Measurements from ENCODE around the gene NBPF20.
"Not testable (repeated sequence)": the region's sequence is repeated elsewhere in the genome, so short reads cannot be mapped to it uniquely, and the experiment has no call there.

The NBPF20 gene, protein sequence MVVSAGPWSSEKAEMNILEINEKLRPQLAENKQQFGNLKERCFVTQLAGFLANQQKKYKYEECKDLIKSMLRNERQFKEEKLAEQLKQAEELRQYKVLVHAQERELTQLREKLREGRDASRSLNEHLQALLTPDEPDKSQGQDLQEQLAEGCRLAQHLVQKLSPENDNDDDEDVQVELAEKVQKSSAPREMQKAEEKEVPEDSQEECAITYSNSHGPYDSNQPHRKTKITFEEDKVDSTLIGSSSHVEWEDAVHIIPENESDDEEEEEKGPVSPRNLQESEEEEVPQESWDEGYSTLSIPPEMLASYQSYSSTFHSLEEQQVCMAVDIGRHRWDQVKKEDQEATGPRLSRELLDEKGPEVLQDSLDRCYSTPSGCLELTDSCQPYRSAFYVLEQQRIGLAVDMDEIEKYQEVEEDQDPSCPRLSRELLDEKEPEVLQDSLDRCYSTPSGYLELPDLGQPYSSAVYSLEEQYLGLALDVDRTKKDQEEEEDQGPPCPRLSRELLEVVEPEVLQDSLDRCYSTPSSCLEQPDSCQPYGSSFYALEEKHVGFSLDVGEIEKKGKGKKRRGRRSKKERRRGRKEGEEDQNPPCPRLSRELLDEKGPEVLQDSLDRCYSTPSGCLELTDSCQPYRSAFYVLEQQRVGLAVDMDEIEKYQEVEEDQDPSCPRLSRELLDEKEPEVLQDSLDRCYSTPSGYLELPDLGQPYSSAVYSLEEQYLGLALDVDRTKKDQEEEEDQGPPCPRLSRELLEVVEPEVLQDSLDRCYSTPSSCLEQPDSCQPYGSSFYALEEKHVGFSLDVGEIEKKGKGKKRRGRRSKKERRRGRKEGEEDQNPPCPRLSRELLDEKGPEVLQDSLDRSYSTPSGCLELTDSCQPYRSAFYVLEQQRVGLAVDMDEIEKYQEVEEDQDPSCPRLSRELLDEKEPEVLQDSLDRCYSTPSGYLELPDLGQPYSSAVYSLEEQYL (N-terminal part only)

DNA sequence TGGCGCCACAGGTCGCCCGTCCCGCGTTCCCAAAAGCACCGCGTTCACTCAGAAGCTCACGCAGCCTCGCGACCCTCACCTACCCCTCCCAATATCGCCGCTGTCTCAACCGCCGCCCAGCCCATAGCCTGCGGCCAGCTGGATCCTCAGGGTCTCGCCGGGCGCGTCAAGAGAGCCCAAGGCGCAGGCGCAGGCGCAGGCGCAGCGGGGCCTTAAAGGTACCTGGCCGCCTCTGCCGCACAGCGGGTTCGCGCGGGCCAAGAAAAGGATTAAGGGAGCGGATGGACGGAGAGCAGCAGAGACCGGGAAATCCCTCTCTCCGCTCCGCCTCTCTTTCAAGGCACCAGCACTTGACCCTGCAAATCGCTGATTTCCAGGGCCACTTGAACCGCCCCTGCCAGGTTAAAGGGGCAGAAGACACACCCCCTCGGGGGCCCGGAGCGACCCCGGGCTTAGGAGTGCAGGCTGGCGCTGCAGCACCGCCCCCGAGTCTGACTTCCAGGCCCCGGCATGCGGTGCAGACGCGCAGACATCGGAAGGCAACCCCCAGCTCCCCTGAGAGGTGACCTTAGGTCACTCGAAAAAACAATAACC lies at the start of gene NBPF20:
NBPF20 (minus strand) TSS at position 168 of the 594 bp plus-strand sequence. CDS start 20,331 bp downstream, outside the sequence.
- TF ChIP-seq POLR2A (IDR thresholded peaks at IDR 0.05; ENCODE audit: low read length) (no peak), GATA1 (IDR thresholded peaks at IDR 0.05; ENCODE audit: low read depth, low read length) (no peak)
- peak; percentile 71 to 79 for DNase-seq

DNA sequence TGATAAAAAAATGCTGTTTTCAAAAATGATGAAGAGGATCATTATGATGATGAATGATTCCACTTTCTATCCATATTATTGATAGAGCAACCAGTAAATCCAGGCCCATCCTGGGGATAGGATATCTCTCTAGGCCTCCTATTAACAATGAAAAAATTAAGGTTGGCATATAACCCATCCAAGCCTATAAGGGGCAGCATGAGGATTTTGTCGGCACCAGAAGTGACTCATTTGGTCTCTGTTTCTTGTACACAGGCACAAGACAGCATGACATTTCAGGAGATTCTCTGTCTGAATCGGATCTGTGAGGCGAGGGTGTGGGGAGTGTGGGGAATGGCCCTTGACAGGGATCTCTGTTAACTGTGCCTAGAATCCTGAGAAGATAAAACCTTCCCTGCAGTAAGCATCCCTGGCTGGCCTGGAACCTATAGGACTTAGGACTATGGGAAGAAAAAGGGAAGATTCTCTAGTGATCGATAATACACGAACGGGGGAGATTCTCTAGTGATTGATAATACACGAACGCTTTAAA lies 49.5 kb upstream of the NBPF20 start:
- not testable (repeated sequence) for DNase-seq

DNA sequence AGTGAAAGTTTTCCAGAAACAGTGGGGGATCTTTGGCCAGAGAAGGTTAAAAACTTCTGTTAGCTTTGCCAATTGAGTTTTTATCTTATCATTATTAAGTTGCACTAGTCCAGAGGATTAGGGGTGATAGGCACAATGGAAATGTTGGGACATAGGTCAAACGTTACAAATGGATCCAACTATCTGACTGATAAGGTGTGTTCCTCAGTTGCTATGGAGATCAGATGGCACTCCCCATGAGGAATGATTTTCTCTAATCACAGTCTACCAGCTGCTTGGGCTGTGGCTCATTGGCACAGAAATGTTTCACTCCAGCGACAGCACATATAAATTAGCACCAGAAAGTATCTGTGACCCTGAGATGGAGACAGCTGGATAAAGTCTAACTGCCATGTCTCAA lies 47.3 kb upstream of the NBPF20 start:
- DNase-seq, result peak; percentile 46 to 77

DNA sequence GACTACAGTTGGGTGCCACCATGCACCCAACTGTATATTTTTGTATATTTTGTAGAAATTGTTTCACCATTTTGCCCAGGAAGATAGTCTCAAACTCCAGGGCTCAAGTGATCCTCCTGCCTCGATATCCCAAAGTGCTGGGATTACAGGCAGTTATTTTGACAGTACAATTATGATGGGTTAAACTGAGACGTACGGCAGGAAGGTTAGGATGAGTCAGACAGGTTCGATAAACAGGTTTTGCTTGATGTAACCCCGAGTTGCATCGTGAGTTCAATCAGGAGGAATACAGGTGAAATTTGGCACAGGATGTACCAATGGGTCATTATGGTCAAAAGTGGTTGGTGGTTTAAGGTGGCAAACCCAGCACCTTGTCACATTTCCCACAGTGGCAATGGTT lies 46.0 kb upstream of the NBPF20 start:
- DNase-seq, result not testable (repeated sequence)

DNA sequence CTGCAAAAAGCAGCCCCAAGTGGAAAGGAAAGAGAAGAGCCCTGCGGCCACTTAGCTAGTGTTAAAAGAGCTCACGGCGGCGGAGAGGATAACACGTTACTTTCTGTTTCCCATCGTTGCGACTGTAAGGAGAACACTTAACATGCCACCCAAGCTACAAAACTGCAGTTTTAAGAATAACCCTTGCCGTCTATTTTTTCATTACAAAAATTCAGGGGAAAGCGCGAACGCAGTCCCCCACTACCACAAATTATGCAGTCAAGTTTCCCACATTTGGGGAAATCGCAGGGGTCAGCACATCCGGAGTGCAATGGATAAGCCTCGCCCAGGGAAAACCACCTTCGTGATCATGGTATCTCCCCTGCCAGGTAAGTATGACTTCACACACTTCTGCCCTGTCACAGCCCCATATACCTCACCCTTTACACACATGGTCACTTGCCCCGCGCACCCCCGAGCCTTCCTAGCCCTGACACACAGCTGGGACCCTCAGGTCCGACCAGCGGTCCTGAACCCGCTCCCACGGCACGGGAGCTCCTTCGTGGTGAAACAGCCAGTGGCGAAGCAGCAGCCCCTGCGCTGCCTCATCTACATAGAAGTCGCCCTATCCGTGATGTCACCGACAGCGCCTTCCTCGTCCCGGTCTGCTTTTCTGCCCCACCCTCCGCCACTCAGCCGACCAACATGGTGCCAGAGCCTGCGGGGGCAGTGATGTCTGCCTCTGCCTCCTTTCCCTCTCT lies 40.2 kb upstream of the NBPF20 start:
- DNase-seq, result peak; percentile 84 to 92
- peak; percentile 89 for TF ChIP-seq POLR2A (IDR thresholded peaks at IDR 0.05; ENCODE audit: low read length)

DNA sequence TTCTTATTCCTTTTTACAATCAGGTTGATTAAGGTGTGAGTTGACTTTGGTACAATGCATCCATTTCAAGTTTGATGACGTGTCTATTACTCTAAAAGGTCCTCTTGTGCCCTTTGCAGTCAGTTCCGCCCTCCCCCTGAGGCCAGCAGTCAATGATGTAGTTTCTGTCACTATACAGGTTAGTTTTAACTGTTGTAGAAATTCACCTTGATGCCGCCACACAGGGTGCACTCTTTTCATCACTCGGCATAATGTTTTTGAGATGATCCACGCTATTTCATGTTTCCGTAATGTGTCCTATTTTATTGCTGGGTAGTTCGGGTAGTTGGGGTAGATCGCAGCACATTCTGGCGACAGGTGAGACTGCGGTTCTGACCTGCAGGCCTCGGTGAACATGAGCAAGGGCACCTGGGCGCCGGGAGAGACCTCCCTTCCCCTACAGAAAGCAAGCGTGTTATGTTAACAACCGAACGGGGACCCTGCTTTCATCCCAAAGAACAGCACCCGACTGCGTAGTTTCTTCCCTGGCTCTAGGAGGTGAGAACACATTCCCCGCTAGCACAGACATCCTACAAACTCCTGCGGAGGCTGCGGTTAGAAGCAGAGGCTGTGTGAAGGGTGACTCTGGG lies 39.4 kb upstream of the NBPF20 start:
- DNase-seq, result not testable (repeated sequence)

DNA sequence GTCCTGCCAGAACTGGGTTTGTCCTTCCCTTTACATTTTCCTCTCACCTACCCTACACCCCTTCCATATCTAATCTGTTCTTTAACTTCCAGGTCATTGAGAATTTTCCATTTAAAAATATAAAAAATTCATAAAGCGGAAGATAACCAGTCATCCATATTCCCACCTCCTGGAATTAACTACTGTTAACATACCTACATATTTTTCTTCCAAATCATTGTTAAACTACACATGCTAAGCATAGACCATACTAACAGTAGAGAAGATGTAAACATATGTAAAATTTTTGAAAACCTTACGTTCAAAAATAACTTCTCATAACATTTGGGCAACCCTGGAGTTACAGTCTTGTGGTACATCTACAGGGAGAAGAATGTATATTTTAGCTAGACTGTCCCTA lies 38.6 kb upstream of the NBPF20 start:
- DNase-seq, result not testable (repeated sequence)

DNA sequence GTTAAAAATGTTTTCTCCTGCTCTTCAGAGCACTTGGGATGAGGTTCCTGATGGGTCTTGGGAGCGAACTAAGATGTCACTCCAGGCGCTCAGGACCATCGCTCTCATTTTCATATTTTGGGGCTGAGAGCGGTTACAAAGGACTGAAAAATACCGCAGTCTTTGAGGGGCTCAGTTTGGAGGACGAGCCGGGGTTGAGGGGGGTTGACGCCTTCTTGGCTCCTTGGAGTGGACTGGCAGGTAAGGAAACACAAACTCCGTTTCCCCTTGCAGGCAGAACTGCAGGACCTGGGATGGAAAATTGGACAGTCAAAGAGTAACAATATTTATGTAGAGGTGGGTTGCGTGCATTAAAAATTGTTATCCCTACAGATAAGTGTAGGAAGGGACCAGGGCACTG lies 35.3 kb upstream of the NBPF20 start:
- not testable (repeated sequence) for DNase-seq

DNA sequence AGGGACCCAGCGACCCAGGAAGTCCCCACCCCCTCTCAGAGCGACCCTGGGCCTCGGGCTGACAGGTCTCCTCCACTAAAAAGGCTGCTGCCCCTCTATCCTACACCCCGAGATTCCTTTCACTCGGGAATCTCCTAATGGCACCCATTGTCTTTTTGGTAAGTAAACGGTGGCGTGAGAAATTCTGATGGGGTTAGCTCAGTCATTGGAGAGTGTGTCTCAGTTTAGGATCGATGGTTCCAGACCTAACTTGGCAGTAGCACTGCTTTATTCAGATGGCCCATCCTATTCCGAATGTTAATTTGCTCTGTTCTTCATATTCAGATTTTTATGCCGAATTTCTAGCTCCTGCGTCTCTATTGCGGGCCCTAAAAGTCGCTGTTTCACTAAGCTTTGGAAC lies 34.6 kb upstream of the NBPF20 start:
- not testable (repeated sequence) for DNase-seq

DNA sequence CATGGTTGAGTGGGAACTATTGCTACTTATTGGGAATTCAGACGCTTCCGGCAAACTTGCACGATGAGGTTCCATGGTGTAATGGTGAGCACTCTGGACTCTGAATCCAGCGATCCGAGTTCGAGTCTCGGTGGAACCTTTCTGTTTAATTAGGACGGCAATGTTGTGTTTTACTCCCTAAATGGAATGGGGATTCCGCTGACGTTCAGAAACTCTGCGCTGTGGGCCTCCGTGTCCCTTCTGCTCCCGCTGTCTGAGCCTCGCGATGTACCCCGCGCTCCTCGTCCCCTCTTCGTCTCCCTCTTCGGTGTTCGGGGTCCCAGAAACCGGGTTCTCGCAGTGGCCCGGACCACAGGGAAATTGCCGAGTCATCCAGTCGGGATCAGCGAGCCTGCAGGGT lies 34.2 kb upstream of the NBPF20 start:
- not testable (repeated sequence) for DNase-seq

DNA sequence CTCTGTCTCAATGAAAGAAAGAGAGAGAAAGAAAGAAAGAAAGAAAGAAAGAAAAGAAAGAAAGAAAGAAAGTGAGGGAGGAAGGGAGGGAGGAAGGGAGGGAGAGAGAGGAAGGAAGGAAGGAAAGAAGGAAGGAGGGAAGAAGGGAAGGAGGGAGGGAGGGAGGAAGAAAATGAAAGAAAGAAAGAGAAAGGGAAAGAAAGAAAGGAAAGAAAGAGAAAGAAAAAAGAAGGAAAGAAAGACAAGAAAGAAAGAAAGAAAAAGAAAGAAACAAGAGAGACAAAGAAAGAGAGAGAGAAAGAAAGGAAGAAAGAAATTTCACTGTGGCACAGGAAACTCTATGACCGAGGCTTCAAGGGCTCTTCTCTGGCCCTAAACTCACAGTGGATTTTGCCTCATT lies 33.7 kb upstream of the NBPF20 start:
- DNase-seq, result not testable (repeated sequence)

DNA sequence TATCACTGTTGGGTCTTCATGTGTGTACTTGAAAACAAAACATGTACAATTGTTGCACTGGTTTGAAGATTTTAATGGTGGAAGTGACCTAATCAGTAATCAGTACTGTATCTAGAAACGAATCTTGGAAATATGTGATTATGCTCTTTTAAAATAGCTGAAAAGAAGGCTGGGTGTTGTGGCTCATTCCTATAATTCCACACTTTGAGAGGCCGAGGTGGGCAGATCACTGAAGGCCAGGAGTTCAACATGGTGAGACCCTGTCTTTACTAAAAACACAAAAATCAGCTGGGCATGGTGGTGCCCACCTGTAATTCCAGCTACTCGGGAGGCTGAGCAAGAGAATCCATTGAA lies 29.4 kb upstream of the NBPF20 start:
- DNase-seq, result not testable (repeated sequence)

DNA sequence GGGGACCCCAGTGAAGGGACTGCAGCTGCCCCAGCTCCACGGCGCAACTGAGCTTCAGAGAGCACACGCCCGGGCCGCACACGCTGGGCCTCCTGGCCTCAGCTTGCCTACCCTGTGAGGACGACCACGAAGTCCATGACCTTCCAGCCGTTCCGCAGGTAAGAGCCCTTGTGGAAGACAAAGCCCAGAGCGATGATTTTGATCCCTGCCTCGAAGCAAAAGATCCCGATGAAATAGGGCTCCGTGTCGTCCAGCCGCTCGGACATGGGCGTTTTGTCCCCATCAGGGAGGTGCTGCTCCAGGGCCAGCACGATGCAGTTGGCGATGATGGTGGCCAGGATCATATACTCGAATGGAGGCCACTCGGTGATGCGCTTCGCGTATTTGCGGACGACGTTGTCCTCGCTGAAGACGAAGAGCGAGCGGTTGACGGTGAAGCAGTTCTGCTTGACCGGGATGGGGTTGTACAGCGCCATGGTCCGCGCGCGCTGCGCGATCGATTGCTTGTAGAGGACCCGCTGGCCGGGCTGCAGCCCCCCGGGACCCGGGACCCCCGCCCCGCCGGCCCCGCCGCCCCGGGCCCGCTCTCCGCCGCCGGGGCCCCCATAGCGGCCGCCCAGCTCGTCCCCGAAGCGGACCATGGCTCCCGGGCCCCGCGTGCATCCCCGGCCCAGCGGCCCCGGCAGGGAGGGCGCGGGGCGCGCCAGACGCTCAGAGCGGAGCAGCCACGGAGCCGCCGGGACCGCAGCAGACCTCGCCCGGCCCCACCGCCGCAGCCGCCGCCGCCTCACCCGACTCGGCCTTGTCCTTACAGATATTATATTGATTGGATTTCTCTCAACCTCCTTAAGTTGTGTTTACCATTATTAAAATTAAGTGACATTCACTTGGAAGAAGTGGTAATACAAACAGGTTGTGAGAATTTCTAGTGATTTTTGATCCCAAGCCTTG lies 28.7 kb upstream of the NBPF20 start:
- not testable (repeated sequence) for DNase-seq

DNA sequence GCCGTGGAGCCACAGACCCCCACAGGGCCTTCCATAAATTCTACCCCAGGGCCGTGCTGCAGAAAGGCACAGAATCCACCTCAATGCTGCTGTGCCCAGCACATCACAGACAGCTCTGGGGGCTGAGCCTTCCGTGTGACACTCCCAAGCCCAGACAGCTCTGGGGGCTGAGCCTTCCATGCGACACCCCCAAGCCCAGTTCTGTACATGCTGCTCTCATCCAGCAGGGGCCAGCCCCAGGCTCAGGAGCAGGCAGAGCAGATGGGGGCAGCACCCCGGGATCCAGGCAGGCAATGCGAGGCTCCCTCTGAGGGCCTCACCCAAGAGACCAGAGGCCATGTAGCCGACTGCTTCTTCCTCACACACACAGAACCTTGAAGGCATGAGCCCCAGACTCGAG lies 27.1 kb upstream of the NBPF20 start:
- not testable (repeated sequence) for DNase-seq

DNA sequence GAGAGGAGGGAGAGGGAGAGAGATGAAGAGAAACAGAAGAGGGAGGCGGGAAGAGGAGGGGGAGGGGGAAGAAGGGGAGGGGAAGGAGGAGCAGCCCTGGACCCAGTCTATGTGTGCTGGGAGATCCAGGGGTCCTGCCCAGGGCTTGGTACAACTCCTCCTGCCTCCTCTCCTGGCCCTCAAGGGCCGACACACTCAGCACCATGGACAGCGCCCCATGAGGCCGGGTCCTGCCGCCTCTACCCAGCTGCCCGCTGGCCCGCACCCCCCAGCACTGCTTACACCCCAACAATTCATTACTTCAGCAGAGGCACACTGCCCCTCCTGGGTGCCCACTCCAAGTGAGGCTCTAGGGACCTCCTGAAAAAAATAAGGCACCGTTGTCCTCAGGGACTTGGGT lies 26.5 kb upstream of the NBPF20 start:
- DNase-seq, result peak; percentile 31 to 49

DNA sequence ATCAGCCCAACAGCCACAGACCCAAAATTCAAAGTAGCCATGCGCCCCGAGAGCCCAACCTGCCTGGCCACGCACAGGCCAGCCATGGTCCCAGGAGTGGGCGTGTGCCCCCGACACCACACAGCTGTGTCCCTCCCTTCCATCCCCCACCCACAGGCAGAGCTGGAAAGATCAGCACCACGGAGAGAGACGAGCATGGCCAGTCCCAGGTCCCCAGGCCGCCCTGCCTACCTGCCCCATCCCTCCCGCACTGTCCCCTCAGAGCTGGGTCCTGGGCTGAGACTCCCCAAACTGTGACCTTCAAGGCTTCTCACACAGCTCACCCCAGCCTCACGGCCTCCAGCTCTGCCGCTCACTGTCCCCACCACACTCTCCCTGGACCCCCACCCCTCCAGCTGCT lies 19.8 kb upstream of the NBPF20 start:
- not testable (repeated sequence) for DNase-seq

DNA sequence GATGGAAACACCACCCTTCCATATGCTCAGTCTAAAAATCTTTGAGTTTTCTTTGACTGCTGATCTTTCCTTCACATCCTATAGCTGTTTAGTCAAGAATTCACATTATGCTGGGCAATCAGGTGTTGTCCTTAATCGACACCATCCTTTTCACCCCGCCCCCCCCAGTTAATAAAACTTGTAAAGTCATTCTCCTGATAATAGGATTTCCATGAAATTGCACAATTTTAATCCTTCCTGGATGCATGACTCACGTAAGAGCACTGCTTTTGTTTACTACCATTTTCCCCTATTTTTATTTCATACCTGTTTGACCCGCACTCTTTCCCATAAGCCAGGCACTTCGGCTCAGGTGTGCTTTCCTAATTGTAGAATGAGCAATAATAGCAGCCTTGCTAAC lies 16.9 kb upstream of the NBPF20 start:
- not testable (repeated sequence) for DNase-seq

DNA sequence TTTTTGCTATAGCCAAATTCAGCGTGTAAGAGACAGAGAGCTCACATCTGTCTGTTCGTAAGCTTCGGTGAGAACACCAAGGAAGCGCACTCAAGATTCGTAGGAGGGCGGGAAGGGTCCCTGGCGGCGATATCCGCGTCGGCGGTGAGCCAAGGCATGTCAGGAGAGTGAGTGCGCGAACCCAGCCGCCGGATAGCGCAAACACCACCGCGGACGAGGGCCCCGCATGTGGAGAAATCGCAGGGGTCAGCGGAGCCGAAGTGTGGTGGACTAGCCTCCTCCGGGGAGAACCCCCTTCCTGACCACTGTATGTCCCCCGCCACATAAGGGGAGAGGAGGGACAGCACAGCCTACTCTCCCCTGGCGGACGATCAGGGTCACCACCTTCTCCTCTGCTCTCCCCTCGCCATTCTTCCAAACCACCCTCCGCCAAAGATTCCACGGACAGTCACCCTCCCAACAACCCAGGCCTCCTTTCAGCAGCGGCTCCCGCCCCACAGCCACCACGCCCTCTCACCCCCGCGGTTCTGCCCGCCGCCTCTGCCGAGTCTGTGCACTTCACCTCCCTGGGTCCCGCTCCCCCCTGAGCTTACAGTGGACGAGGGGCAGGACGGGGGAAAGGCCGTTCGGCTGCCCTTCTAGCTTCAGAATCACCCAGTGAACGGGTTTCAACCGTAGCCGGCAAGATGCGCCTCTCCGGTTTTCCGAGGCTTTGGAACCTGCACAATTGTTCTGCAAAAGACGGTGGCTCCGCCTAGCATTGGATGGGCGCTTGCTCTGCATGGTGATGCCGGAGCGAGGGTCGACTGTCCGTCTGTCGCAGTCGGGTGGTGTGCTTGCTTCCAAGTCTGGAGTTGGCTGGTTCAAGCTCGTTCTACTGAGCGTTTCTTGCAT lies 6.2 kb upstream of the NBPF20 start:
- DNase-seq, result not testable (repeated sequence)

DNA sequence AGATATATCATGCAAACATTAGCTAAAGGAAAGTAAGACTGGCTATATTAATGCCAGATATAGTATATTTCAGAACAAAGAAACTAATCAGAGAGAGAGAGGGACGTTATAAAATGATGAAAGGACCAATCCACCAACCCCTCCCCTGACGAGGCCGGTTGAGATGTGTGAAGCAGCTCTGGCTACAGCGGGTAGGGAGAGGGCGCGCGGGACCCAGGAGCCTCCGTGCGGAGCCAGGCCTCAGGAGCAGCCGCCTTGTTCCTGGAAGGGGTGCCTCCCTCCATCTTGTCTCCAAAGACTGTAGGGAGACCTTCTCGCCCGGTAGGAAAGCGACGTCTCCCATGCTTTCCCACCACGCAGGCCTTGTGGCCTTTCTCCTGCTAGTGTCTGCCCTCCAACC lies 5.4 kb upstream of the NBPF20 start:
- not testable (repeated sequence) for DNase-seq

Data from erythroblast (primary cell).